Nephron progenitor cell (in vitro differentiated cells): ENCODE data around the gene SORCS2.

Source experiments
- DNase-seq: peaks from one replicate; pipeline ENCODE4 v3.0.0; 2021
- H3K27ac Mint-ChIP-seq: 2 replicates; pipeline ENCODE4 v1.8.0; 2021; ENCODE audit warnings: mild to moderate bottlenecking, moderate library complexity, mixed read lengths
- H3K27me3 Mint-ChIP-seq: 2 replicates; pipeline ENCODE4 v1.8.0; 2021; ENCODE audit warnings: mild to moderate bottlenecking, low read depth, mixed read lengths; ENCODE audit not compliant: poor library complexity
- H3K36me3 Mint-ChIP-seq: 2 replicates; pipeline ENCODE4 v1.8.0; 2021; ENCODE audit warnings: low read depth, mixed read lengths
- H3K4me1 Mint-ChIP-seq: 2 replicates; pipeline ENCODE4 v1.8.0; 2021; ENCODE audit warnings: mixed read lengths
- H3K4me3 Mint-ChIP-seq: 2 replicates; pipeline ENCODE4 v1.8.0; 2021; ENCODE audit warnings: mild to moderate bottlenecking, moderate library complexity, mixed read lengths
- H3K9me3 Mint-ChIP-seq: 2 replicates; pipeline ENCODE4 v1.8.0; 2021; ENCODE audit warnings: mild to moderate bottlenecking, moderate library complexity, mixed read lengths
- CTCF ChIP-seq: fragments of 200-600 bp; sonication (generic); IDR thresholded peaks from 2 replicates; pipeline ENCODE4 v1.5.0; 2021; ENCODE audit warnings: antibody characterized with exemption

The SORCS2 gene

GRCh38 chr4:7390336-7390735 lies 198.0 kb downstream of the SORCS2 start:
- TF ChIP-seq CTCF: no peak
- H3K4me1 Mint-ChIP-seq: peaks cover 50% of the 10 kb centered on the region
- H3K27ac Mint-ChIP-seq: no peak overlapping the region
- DNase-seq: no peak
- no peak overlapping the region for H3K4me3 Mint-ChIP-seq
- no peaks in the 10 kb centered on the region for H3K36me3 Mint-ChIP-seq
- no peaks in the 10 kb centered on the region for H3K9me3 Mint-ChIP-seq
- H3K27me3 Mint-ChIP-seq: peaks cover 8% of the 10 kb centered on the region

GRCh38 chr4:7390906-7391636 lies 198.7 kb downstream of the SORCS2 start:
- TF ChIP-seq CTCF: no peak
- Mint-ChIP-seq H3K4me1 (peaks cover 50% of the 10 kb centered on the region), H3K9me3 (no peaks in the 10 kb centered on the region), H3K4me3 (no peak overlapping the region), H3K27ac (no peak overlapping the region), H3K36me3 (no peaks in the 10 kb centered on the region), H3K27me3 (peaks cover 8% of the 10 kb centered on the region)
- DNase-seq: no peak

- H3K27me3 Mint-ChIP-seq: peaks cover 8% of the 10 kb centered on the region
- TF ChIP-seq CTCF: no peak
- H3K27ac Mint-ChIP-seq: no peak overlapping the region
- peaks cover 56% of the 10 kb centered on the region for H3K4me1 Mint-ChIP-seq
- no peak for DNase-seq
- no peak overlapping the region for H3K4me3 Mint-ChIP-seq
- H3K9me3 Mint-ChIP-seq: no peaks in the 10 kb centered on the region
- H3K36me3 Mint-ChIP-seq: no peaks in the 10 kb centered on the region
Observed at GRCh38 chr4:7391637-7392437, 199.5 kb downstream of the SORCS2 start.

GRCh38 chr4:7392438-7393421 lies 200.4 kb downstream of the SORCS2 start:
- no peak for TF ChIP-seq CTCF
- Mint-ChIP-seq H3K27ac (peak overlapping the region; percentile 77), H3K9me3 (no peaks in the 10 kb centered on the region), H3K4me1 (peaks cover 65% of the 10 kb centered on the region), H3K36me3 (no peaks in the 10 kb centered on the region), H3K27me3 (peaks cover 8% of the 10 kb centered on the region), H3K4me3 (peak overlapping the region; percentile 31)
- DNase-seq: peak; percentile 58

GRCh38 chr4:7393601-7394575 lies 201.6 kb downstream of the SORCS2 start:
- Mint-ChIP-seq H3K27me3 (peaks cover 8% of the 10 kb centered on the region), H3K36me3 (no peaks in the 10 kb centered on the region), H3K4me3 (no peak overlapping the region), H3K9me3 (no peaks in the 10 kb centered on the region), H3K4me1 (peaks cover 73% of the 10 kb centered on the region), H3K27ac (peak overlapping the region; percentile 77)
- TF ChIP-seq CTCF: no peak
- no peak for DNase-seq
